ENCODE data around the gene PLXDC2.

The PLXDC2 gene

DNA sequence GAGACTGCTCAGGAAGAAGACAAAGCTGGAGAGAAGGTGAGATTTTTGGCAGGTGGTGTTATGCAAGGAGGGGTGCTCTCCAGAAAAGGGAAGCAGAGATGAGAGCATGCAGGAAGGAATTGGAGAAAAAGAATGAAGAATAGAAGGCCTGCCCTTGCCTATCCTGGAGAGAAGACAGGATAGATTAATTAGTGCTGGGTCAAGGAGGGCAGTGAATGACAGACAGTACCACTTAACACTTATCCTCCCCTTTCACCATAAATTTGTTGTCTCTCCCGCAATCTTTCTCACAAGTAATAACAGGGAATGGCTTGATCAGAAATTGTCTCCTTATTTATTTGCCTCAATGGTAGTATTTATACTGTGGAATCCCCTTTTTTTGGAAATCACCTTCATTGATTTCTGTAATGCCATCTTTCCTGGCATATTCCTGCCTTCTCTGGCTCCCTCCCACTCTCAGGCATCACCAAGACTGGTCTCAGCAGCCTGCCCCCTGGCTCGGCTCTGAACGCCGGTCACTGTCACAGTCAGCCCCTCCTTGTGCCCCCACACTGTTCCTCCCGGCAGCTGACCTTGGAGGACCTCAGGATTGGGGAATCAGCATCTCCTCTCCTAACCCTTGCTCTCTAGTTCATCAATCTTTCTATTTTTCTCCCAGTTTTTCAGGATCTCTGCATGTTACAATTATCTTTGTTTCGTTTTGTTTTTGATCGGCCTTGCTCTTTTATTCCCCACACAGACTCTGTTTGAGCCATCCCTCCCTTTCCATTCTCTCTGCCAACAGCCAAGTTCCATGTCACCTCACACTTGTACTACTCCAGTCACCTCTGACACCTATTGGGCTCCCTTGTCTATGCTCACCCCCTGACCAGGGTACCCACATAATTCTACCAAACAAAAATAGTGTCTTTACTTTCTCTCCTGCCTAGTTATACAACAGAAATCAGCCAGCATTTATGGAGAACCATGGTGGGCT, 294.2 kb downstream of the PLXDC2 start:
- no peak for DNase-seq (ENCODE audit: low read depth in 3 of 3)

DNA sequence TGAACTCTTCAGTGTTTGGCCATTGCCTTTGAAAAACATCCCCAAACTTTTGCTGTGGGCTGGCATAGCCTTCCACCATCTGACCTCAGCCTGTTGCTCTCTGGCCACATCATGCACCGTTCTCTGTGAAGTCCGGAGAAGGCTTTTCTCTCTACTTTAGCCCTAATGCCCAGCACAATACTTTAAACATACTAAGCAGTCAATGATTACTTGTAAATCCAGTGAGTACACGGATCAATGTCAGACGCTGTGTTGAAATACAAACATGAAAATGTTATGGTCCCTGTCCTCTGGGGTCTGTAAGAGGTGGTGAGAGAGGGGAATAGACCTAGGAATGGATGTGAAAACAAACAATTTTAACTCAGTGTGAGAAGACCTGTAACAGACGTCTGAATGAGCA, 297.9 kb downstream of the PLXDC2 start:
- DNase-seq (ENCODE audit: low read depth in 3 of 3): no peak

DNA sequence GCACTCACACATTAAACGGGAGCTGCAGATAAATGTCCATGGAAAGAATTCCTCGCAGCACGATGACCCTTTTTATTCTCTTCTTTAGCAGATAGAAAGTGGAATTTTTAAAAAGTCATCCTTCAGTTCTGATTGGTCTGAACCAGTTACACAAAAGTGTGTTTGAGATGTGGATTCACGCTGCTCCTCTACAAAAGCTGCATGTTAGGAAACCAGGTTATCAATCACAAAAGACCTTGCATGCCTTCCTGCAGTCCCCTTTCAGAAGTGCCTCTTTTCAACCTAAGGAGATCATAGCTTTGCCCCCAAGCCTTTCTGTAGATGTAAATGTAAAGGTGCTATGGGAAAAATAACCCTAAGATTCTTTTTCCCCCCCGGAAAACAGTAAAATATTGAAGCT, 299.7 kb downstream of the PLXDC2 start:
- no peak for DNase-seq (ENCODE audit: low read depth in 3 of 3)

DNA sequence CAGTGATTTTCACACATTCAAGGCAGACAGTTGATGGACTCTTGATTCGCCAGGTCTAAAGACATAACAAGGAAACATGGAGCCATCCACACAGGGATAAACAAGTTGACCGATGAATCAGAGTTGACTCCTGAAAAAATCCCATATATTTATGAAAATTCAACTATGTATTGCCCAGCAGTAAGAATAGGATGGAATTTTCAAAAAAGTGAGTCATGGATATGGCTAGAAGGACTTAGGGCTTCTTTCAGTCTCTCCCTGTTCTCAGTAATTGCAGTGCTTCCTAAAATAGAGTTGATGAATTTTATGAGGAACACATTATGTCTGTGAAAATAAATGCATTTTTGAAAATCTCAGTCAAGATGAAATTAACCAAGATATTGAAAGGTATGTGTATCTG, 301.2 kb downstream of the PLXDC2 start:
- DNase-seq (ENCODE audit: low read depth in 3 of 3): no peak

DNA sequence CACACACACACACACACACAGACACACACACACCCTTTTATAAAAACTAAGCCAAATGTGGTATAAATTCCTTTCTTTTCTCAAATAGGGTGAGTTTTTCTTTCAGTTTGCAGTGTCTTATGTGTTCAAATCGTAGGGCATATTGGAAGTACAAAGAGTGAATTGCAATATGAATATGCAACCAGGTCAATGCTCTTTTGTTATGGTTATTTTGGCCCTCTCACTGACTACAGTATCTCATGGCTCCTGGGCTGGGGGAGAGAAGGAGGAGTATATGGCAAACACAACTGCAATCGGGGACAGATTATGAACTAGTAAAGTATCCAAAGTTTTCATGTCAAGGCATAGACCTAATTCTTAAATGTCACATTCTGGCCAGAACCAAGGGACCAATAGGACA, 301.9 kb downstream of the PLXDC2 start:
- DNase-seq (ENCODE audit: low read depth in 3 of 3): no peak

DNA sequence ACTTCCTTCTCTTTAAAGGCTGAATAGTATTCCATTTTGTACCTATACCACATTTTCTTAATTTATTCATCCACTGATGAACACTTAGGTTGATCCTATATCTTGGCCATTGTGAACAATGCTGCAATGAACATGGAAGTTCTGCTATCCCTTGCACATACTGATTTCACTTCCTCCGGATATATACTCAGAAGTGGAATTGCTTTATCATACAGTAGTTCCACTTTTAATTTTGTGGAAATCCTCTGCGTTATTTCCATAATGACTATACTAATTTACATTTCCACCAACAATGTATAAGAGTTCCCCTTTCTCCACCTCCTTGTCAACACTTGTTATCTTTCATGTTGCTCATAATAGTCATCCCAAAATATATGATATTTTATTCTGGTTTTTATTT, 312.6 kb downstream of the PLXDC2 start:
- DNase-seq (ENCODE audit: low read depth in 3 of 3): no peak

DNA sequence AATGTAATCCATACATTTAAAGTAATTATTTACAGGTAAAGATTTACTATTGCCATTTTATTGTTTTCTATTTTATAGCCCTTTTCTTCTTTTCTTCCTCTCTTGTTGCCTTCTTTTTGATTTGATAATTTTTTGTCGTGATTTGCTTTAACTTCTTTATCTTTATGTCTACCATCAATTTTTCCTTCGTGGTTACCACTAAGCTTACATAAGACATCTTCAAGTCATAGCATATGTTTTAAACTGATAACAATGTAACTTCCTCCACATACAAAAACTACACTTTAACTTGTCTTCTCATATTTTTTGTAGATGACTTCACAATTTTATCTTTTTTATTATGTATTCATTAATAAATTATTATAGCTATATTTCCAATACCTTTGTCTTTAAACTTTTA, 316.6 kb downstream of the PLXDC2 start:
- no peak for DNase-seq (ENCODE audit: low read depth in 3 of 3)

DNA sequence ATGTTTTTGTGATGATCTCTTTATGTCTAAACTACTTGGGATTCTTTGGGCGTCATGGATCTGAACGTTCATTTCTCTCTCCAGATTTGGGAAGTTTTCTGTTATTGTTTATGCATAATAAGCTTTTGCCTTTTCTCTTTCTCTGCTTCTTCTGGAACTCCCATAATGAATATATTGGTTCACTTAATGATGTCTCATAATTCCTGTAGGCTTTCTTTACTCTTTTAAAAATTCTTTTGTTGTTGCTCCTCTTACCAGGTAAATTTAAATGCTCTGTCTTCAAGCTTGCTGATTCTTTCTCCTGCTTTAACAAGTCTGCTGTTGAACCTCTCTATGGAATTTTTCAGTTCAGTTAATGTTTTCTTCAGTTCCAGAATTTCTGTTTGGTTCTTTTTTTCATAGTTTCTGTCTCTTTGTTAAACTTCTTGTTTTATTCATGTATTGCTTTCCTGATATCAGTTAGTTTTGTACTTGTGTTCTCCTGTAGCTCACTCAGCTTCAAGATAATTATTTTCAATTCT, 317.5 kb downstream of the PLXDC2 start:
- no peak for DNase-seq (ENCODE audit: low read depth in 3 of 3)

DNA sequence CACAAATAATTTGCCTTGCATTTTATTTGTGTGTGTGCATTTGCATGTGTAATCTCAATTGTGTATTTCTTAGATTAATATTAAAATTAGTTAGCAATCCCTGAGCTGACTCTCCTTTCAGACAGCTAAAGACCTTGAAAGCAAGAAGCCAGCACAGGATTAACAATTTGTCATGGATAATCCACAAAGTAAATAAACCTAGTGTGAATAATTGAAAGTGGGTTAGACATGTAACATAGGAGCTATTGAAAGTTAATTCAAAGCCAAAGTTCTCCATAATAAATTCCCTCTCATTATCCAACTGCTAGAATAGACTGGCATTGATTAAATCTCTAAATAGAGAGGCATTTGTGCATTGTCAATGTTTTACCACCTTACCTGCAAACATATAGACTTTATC, 326.1 kb downstream of the PLXDC2 start:
- DNase-seq (ENCODE audit: low read depth in 3 of 3): no peak

DNA sequence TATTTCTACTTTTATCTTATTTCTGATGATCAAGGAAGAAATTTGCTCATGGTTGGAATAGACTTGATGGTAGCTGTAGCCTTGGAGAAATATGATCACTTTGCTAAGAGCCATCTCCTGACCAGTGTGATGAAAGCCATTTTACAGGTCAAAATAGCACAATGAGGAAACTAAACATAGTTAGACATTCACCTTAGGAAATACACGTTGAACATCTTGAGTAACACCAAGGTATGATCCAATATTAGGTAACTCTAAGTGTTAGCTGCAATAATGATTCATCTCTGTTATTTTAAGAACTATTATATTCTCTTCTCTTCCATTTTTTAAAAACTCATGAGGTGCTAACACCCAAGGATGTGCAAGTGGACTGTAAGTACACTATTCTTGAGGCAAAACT, 328.0 kb downstream of the PLXDC2 start:
- no peak for DNase-seq (ENCODE audit: low read depth in 3 of 3)

DNA sequence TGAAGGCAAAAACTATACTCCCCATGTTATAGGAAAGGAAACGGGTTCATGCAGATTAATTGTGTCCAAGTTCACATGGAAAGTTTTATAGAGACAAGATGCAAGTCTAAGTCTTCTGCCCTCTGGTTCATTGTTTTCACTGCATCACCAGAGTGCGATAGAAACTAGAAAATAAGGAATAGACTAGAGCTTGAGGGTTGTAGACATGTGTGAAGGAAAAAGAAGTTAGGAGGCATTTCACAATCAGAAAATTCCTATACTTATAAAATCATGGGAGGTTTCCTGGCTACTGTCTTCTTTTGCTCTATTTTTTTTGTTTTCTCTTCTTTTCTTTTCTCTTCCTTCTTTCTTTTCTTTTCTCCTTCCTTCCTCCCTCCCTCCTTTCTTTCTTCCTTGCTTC, 329.8 kb downstream of the PLXDC2 start:
- no peak for DNase-seq (ENCODE audit: low read depth in 3 of 3)

DNA sequence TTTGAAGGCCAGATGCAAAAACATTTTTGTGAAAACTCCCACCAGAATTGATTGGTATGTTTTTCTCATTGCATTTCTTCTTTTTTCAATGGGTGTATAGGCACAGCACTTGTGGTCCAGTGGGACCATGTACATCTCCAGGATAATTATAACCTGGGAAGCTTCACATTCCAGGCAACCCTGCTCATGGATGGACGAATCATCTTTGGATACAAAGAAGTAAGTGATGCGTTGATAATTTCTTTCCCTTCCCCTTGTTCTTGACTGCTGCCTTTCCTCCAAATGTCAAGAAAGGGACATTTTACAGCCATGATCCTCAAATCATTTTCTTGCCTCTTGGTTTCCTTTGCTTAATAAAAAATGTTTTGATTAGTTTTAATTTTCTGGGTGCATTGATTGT, 331.5 kb downstream of the PLXDC2 start:
- no peak for DNase-seq (ENCODE audit: low read depth in 3 of 3)

DNA sequence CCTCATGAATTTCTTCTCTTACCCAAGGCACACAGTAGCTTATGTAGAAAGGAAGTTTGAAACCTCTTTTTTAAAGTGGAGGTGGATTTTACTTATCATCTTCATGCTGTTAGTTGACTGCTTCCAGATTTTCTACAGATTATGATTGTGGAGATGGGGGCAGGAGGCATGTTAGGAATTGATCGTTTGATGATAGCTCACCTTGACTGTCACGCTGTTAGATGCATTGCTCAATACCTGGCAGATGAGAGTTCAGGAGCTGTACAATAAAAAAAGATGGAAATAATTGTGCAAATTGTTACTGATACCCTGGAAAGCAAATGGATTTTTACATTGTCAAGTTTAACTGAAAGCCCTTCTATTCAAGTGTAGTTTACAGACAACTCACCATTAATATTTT, 340.3 kb downstream of the PLXDC2 start:
- no peak for DNase-seq (ENCODE audit: low read depth in 3 of 3)

DNA sequence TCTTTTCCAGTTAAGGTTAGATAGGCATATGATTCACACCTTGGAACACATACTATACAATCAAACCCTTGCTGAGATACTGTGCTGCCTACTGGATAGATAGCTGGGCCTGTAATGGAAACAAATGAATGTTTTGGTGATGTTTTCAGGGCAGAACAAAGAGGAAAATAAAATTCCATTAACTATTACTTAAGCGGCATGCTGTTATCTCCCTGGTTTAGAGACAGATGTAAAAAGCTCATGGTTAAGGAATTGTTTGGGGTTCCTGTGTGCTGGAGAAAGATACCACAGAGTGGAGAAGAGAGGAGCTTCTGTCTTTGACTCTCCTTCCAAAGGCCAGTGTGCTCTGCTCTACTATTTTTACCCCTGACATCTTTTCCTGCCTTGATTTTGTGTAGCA, 341.1 kb downstream of the PLXDC2 start:
- DNase-seq (ENCODE audit: low read depth in 3 of 3): no peak

DNA sequence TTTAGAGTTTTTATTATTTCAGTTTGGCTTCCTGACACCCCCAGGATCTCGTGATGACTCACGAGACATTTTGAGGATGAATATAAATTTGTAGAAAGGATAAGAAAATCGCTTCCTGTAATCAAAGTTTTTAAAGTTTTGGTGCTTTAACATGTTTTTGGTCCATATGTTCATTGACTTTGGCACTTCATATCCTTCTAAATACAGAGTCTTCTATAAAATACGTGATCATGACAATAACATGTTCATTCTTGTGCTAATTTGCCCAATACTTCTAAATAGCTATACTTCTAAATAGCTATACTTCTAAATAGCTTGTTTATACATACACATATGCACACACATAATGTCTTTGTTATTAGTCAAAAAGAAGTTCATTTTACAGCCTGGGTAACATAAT, 341.9 kb downstream of the PLXDC2 start:
- no peak for DNase-seq (ENCODE audit: low read depth in 3 of 3)

DNA sequence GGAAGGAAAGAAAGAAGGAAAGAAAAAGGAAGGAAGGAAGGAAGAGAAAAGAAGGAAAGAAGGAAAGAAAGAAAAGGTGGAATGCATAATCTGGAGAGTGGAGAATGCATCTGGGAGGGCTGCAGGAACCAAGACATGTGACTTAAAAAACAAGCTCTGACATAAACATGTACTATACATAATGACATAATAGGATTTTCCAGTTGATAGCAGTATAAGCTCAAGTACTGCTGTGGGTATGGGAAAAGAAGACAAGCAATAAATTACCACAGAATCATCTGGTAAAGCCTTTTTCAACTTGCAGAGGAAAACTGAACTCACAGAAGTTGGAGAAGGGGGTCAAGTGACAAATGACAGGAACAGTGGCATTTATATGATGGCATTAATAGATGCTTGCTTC, 345.9 kb downstream of the PLXDC2 start:
- no peak for DNase-seq (ENCODE audit: low read depth in 3 of 3)

DNA sequence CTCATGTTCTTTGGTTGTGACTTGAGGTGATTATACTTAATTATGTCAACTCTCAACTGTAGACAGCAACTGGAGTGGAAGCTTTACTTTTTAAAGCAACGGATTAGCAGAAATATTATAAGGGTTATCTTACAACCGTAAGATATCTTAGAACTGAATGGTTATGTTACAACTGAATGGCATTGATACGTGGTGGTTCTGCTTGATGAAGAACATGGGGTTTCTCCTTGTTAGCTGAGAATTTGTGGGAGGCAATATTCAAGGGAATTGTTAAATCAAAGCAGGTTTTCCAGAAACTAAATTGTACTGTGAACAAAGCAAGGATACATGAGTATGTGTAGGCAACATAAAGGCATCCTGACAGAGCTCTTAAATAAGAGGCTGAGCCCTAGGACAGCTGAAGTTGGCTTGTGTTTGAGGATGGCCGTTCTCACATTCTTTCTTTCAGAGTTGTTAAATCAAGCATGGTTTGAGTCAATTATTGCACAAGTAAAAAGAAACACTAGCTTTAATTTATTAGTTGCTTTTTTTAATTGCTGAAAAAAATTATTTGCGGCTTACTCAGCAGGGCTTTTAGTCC, 350.0 kb downstream of the PLXDC2 start:
- no peak for DNase-seq (ENCODE audit: low read depth in 3 of 3)

DNA sequence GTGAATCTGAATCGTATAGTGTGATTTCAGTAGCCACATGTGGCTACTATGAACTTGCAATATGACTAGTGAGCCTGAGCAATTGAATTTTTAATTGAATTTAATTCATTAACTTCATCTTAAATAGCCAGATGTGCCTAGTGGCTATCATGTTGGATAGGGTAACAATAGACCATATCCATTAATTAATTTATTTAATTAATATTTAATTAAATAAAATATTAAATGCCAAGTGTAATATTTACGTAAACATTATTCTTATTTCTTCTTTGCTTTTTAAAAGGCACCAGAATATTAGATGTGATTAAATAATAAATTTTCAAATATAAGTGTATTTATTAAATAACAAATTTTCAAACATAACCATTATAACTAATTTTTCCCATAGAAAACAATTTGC, 354.4 kb downstream of the PLXDC2 start:
- no peak for DNase-seq (ENCODE audit: low read depth in 3 of 3)

DNA sequence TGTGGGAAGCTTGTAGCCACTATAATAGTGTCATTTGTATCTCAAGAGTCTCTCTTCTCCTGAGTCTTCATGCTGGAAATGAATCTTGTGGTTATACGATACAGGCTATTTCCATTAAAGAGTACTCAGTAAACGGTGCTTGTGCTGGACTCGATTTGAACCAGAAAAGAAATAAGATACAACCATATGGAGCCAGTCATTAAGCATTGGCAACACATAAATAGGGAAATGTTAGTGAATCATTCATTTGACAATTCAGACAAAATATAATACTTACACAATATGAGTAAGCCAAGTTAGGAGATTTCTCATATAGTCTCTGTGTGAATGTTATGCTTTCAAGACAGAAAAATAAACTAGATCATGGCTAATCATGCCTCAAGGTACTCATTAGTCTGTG, 356.8 kb downstream of the PLXDC2 start:
- DNase-seq (ENCODE audit: low read depth in 3 of 3): no peak

DNA sequence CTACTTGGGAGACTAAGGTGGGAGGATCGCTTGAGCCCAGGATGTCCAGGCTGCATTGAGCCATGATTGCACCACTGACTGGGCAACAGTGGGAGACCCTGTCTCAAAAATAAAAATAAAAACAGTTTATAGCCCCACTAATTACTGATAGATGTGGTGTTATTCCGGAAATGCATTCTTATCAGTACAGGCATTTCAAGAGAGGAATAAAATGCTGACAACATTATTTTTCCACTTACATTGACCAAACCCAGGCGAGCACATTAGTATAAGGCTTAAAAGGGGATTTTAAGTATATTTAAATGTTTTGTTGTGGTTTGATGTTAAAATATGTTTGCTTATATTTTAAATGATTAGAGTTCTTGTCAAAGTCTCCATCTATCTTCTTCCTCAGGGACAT, 359.5 kb downstream of the PLXDC2 start:
- DNase-seq (ENCODE audit: low read depth in 3 of 3): no peak

DNA sequence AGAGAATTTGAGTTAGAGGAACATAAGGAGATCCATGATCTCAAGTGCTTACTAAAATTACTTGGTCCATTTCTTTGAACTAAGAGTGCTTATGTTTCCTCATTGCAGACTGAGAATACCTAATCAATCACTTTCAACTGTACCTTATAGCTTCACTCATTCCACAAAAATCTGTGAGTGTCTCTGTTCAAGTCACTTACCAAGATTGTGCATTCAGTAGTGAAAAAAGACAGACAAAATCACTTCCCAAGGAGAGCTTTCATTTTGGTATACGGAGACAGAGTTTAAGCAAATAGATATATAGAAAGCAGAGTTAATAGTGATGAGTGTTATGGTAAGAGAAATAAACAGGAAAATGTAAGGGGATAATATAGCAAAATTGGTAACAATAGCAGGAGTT, 364.5 kb downstream of the PLXDC2 start:
- DNase-seq (ENCODE audit: low read depth in 3 of 3): no peak

DNA sequence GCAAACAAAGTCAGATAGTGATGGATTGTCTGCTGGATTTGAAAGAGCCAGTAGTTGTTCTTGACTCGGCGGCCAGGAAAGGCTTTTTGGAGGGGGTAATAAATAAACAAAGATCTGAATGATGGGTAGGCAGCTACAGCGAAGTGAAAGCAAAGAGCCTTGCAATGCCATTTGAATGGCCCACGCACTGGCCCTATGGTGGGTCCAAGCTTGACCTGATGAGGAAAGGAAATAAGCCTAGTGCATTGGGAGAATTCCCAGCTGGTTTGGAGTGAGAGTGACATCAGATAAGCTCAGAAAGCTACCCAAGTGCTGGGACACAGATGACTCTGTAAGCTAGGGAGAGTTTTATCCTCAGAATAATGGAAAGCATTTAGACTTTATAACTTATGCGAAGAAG, 365.2 kb downstream of the PLXDC2 start:
- DNase-seq (ENCODE audit: low read depth in 3 of 3): no peak

DNA sequence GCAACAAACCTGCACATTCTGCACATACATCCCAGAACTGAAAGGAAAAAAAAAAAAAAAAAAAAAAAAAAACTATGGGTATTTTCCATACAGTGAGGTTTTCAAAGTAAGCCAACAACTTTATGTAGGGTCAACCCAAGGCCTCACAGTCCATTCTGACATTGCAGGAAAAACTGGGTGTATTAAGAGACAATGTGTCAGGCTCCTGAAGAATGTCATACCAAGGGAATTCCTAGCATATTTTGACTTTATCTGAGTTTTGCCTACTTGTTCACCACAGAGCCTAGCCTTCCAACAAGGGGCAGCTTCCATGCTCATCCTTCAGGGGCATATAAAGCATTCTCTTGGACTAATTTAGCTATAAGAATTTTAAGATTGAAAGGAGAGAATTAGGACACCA, 368.9 kb downstream of the PLXDC2 start:
- no peak for DNase-seq (ENCODE audit: low read depth in 3 of 3)

Measured in stimulated activated CD4-positive, alpha-beta T cell treated with anti-CD3 and anti-CD28 coated beads, TNF-alpha, amount 100 ng/mL, for 24 hours (primary cell).